GM10266 (cell line): Measurements from ENCODE around the gene CD99.
"Not testable (repeated sequence)": the region's sequence is repeated elsewhere in the genome, so short reads cannot be mapped to it uniquely, and the experiment has no call there.

Experiments
- DNase-seq: peaks from one replicate; pipeline ENCODE4 v3.0.0; 2012; ENCODE audit errors: extremely low spot score
- CTCF ChIP-seq: IDR thresholded peaks from 2 replicates; pipeline ENCODE4 v1.5.1; 2012; ENCODE audit warnings: mild to moderate bottlenecking, low read depth; ENCODE audit not compliant: control insufficient read depth, insufficient read depth; ENCODE audit errors: missing control alignments

The CD99 gene

GRCh38 chrX:2756548-2756947, 65.5 kb downstream of the CD99 start:
- DNase-seq: no peak
- TF ChIP-seq CTCF: no peak

- no peak for TF ChIP-seq CTCF
- DNase-seq: no peak
These were observed 70.2 kb downstream of the CD99 start for GRCh38 chrX:2761246-2761645.

GRCh38 chrX:2762671-2763070, 71.6 kb downstream of the CD99 start:
- not testable (repeated sequence) for DNase-seq

GRCh38 chrX:2764766-2765548, 73.9 kb downstream of the CD99 start:
- not testable (repeated sequence) for DNase-seq

- TF ChIP-seq CTCF: no peak
- no peak for DNase-seq
These were observed 74.4 kb downstream of the CD99 start for GRCh38 chrX:2765549-2765830.

- DNase-seq: no peak
These were observed 75.8 kb downstream of the CD99 start for GRCh38 chrX:2766906-2767305.

GRCh38 chrX:2767631-2768455, 76.7 kb downstream of the CD99 start:
- TF ChIP-seq CTCF: no peak

More at GRCh38 chrX:2766906-2767305, 75.8 kb downstream of the CD99 start:
- TF ChIP-seq CTCF: no peak

GRCh38 chrX:2769615-2770014, 78.5 kb downstream of the CD99 start:
- no peak for DNase-seq
- TF ChIP-seq CTCF: no peak

More at GRCh38 chrX:2767631-2768455, 76.7 kb downstream of the CD99 start:
- no peak for DNase-seq

GRCh38 chrX:2773166-2774055, 82.3 kb downstream of the CD99 start:
- DNase-seq: not testable (repeated sequence)
